Left renal pelvis (tissue), 4 donors: ENCODE results near the gene TMPRSS15. TPM values are rescaled to one million over a fixed set of nuclear protein-coding genes. Genes with fewer than 3 reads are reported as not detected.

Experiments
- DNase-seq, 4 donors: peaks; one replicate each; pipeline ENCODE4 v3.0.0-alpha.2; 2013; ENCODE audit warnings: low read depth in 4 of 4, low spot score in 3 of 4
- polyA plus RNA-seq, 4 donors: library from polyadenylated mRNA; unstranded; fragments of 120-200 nt; gene quantifications; one replicate each; pipeline ENCODE4 v1.2.1, GENCODE V29; 2013; ENCODE audit not compliant: insufficient read length in 4 of 4

Gene TMPRSS15
- polyA plus RNA-seq, 4 donors, result 0.07 to 0.72 (median 0.23) TPM

DNA sequence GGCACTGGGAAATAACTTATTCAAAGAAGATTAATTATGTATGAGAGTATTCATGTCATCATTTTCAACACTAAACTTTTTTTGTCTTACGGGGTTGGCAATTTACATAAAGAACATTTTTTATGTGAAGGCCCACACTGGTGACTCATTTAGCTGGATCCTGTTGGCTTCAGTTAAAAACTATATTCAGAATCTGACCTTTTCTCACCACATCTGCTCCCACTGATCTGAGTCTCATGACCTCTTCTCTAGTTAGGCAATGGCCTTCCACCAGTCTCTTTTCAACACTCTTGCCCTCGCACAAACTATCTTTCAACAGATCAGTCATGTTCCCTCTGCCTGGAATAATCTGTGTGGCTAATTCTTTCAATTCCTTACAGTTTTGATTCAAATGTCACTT, 53.4 kb downstream of the TMPRSS15 start:
- DNase-seq, result no peak

DNA sequence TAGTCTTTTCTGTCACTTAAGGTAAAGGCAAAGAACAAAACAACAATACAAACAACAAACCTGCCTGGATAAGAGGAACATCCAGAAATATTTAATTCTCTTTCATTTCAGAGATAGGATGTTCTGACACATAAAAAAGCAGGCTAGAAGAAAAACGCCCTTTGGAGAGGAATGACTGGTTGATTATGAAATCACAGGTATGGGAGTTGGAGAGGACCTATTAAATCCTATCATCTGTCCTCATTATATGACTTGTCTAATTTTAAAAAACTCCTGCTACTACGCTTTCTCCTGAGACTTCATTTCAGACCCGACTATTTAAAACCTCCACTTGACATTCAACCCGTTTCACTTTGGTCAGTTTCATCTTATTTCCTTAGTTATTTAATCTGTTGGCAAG, 54.1 kb downstream of the TMPRSS15 start:
- DNase-seq, result no peak

- no peak for DNase-seq
These were observed 63.1 kb downstream of the TMPRSS15 start for GRCh38 chr21:18340387-18340942.

- no peak for DNase-seq
These were observed 67.8 kb downstream of the TMPRSS15 start for GRCh38 chr21:18335651-18336236.

- no peak for DNase-seq
These were observed 69.5 kb downstream of the TMPRSS15 start for GRCh38 chr21:18334066-18334465.

DNA sequence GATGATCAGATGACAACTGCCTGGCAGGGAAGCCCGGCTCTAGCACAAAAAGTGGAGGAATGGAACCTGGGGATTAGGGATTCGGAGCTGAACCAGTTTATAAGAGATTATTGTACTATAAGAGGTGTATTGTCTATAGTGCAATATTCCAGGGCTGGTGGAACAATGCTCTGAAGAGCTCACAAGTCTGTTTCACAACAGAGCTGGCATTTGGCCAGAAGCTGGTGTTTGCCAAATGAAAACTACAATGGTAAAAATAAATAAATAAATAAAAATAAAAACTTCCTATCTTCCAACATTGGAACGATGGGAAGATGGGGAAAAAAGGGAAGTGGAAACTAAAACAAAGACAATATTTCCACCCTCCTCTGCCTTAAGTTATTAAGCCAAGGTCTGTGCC, 85.4 kb downstream of the TMPRSS15 start:
- no peak for DNase-seq

DNA sequence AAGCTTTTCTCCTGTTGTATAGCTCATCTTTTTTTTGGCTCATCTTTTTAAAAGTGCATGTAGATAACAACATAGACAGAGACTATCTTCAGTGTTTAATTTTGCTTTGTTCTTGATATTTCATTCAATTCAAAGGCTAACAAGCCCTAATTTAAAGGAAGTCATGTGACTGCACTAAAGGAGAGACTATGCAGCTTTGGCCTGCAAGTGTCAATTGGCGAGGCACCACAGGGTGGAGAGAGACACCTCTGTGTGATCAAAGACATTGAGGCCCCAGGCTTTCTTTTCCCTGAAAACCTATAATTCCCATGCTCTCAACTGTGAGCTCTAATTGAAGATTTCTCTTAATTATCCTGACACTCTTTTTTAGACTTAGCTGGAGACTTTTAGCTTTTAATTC, 105.4 kb downstream of the TMPRSS15 start:
- no peak for DNase-seq

DNA sequence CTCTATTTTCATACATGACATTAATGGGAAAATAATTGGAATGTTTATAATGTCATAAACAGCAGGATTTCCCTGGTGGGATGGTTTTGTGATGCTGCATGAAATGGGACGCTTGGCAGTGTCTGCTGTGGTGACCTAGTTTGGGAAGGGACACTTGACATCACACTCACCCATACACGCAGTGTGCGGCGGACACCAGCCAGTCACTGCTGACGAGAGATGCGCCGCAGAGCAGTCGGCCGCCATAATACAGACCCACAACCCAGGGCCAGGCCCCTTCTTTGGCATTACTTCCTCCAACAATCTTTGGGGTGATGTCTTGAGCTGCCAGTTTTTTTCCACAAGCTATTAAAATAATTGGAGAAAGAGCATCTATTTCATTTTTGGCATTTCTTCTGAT, 109.5 kb downstream of the TMPRSS15 start:
- DNase-seq, result no peak

GRCh38 chr21:18289876-18290275, 113.7 kb downstream of the TMPRSS15 start:
- no peak for DNase-seq

DNA sequence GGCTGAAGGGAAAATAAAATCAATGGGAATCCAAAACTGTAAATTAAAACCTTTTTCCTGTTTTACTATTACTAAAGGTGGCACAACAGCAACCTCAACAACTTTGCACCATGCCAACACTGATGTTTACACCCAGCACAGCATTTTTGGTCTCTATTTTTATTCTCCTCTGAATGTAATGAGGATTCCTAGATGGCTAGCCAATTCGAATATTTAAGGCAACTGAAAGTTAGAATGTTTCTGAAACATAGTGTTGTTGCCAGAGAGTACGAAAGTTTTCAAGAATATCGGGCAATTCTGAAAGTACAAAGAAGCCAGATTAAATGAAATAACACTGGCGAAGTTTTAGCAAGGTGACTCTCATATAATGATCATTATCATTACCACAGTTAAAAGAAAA, 118.2 kb downstream of the TMPRSS15 start:
- no peak for DNase-seq

GRCh38 chr21:18275781-18276180, 127.8 kb downstream of the TMPRSS15 start:
- no peak for DNase-seq

- DNase-seq, result no peak
These were observed 129.2 kb downstream of the TMPRSS15 start for GRCh38 chr21:18274370-18274769.

DNA sequence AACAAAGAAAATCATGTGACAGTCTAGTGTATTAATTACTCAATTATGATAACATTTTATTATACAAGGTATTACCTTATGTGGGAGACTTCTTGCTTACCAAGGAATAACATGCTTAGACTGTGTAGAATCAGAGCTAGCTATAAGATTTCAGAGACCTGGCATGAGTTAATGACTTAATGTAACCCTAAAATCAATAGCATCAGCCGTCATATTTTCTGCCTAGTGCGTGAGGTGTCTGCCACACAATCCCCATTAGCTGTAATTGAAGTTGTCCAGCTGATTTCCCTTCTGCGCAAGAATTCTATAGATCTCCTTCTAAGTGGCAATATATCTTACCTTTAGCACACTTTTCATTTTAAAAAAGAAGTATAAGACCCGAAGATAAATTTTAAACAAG, 130.2 kb downstream of the TMPRSS15 start:
- no peak for DNase-seq

DNA sequence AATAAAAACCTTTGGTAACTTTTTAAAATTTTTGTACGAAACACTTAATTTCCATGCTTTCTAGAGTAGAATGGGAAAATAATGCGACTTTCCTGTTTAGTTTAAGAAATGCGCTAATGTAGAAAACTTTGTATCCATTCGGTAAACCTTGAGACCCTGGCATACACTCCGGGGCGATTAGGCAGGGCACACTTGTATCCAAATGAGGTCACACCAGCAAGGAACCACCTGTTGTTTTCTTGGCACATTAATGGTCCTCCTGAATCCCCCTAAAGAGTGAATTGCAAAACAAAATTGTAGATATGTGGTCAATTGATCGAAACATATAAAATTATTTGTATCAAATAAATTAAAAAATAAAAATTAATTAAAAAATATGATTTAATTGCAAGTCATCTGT, 133.7 kb downstream of the TMPRSS15 start:
- DNase-seq, result no peak

- DNase-seq, result no peak
These were observed 134.7 kb downstream of the TMPRSS15 start for GRCh38 chr21:18268906-18269305.

GRCh38 chr21:18267496-18267895, 136.1 kb downstream of the TMPRSS15 start:
- DNase-seq, result no peak

- no peak for DNase-seq
These were observed 137.6 kb downstream of the TMPRSS15 start for GRCh38 chr21:18265944-18266343.

DNA sequence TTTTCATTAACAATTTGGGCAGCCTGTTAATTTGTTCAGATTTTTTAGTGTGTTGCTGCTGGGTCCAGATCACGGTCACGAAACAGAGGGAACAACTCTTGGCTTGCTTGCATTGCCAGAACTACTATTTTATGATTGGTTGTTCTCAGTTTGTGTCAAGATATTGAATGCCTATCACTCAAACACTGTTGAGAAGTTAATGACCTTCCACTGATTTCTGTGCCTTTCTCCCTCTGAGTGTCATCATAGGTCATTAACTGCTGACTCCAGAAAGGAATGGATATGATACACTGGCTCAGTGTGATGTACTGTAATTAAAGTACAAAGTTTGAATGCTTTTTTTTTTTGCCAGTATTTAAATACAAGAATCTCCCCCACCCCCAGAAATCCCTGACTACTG, 149.8 kb downstream of the TMPRSS15 start:
- no peak for DNase-seq

DNA sequence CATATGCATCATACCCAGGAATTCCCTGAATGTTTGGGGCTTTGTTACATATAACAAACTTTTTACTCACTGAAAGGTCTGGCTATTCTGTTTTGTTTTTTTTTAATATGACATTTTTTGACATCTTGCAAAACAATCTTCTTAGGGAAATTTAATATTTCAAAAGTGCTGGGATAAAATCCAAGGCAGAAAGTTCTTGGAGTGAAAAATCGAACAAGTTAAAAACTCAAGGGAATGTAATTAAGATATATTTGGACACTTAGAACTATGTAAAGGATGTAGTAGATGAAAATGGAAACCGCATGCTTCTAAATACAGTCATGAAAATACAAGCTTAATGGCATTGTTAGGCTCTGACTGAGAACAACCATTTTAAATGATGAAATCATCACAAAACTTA, 150.4 kb downstream of the TMPRSS15 start:
- DNase-seq, result no peak

DNA sequence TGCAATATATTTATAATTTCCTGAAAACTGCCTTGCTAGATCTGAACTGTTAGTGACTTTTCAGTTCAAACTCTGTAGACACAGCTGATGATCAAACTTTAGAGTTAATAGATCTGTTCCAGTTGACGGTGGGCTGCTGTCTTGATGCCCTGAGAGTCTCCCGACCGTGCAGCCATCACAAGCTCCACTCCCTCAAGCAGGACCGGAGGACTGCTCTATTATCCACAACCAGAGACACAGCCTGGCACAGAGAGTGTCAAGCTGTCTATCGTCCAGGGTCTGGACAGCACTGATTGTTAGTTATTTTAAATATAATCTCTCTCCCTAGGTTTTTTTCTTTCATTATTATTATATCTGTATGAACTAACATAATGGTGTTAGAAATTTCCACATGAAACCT, 150.9 kb downstream of the TMPRSS15 start:
- DNase-seq, result no peak

GRCh38 chr21:18252256-18252655, 151.3 kb downstream of the TMPRSS15 start:
- DNase-seq, result no peak

DNA sequence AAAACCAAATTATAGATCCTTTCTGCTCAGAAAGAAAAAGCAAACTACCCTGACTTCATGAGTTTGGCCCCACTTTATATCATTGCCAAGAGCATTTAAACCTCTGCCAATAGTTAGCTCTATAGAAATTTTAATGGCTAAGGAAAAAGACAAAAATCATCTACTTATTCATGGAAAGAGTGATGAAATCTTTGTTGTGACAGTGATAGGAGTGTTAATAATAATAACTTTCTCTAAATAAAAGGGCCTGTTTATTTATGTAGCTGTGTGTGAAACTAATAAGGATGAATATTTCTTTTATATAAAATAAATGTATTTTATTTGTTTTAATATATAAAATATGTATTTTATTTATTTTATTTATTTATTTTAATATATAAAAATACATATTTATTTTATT, 152.5 kb downstream of the TMPRSS15 start:
- DNase-seq, result no peak

DNA sequence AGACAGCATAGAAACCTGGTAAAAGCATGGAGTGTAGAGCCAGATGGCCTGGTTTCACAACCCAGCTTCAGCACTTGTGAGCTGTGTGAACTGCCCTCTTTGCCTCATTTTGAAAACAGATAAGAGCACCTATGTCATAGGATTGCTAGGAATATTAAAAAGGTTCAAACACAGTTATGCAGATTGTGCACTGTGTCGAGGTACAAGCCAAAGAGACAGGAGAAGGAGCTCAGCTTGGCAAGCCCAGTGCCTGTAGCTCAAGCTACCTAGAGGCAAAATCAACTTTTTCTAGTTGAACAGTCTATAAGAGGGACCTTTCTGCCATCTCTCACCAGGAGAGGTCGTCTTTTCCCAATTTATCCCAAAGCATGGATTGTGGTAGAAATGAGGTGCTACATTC, 153.9 kb downstream of the TMPRSS15 start:
- DNase-seq, result no peak
